ENCODE data around the gene ZNF683. TPM values are rescaled to one million over a fixed set of nuclear protein-coding genes. Genes with fewer than 3 reads are reported as not detected.

ZNF683 gene
- total and polyA plus RNA-seq, 10 of the 15 experiments (the other 5 are each of a cell fraction or from before 2014, with no cell fraction given), result not detected

GRCh38 chr1:26324550-26324949 is 48.0 kb downstream of the ZNF683 start:
- Histone ChIP-seq H3K9me3 (replicated peaks; ENCODE audit: control insufficient read depth, insufficient read depth, low read length) (no peaks in the 10 kb centered on the region), H4K20me1 (ENCODE audit: control insufficient read depth, insufficient read depth) (no peaks in the 10 kb centered on the region), H2AFZ (ENCODE audit: control insufficient read depth, low read depth, low read length) (no peak overlapping the region), H3K4me2 (ENCODE audit: control insufficient read depth, insufficient read depth) (no peak overlapping the region), H3K79me2 (ENCODE audit: control insufficient read depth, insufficient read depth, low read length) (peaks cover 6% of the 10 kb centered on the region), H3K36me3 (ENCODE audit: control insufficient read depth in 2 of 2, insufficient read depth in 2 of 2, low read length in 1 of 2) (peaks cover 0 to 3% of the 10 kb centered on the region in 2 experiments; a peak in 1 of 4 replicates), H3K27me3 (replicated peaks in 1 of 2; ENCODE audit: control insufficient read depth in 2 of 2, insufficient read depth in 2 of 2, low read length in 1 of 2) (no peaks in the 10 kb centered on the region), H3K9ac (ENCODE audit: control insufficient read depth, insufficient read depth, low read length) (no peak overlapping the region), H3K4me1 (ENCODE audit: control insufficient read depth, insufficient read depth, low read length) (peaks cover 15% of the 10 kb centered on the region), H3K4me3 (no peak overlapping the region), H3K27ac (ENCODE audit: control insufficient read depth, insufficient read depth) (no peak overlapping the region)
- in situ Hi-C loops (cut with MboI) (loop anchor here (5.0 kb wide), 2 partner anchors 37 to 152 kb away; partner anchors contain the start of gene ZNF593OS), intact Hi-C loops (cut with micrococcal nuclease; ENCODE audit: unreplicated experiment) (loop anchor here (5.0 kb wide), 1 partner anchor 157 kb away; the partner anchor contains the start of genes C1orf232 and ZNF593)
- DNase-seq (ENCODE audit: low read depth, low spot score) (no peak), ATAC-seq (no peak), FAIRE-seq (no peak)
- BruUV-seq (replicated peaks), result no TSS peak
- ChIA-PET RAD21 (ENCODE audit: unreplicated experiment) (interaction anchor here (1.0 kb wide), 1 partner anchor 40 kb away, joined by 3 read pairs; no protein-coding TSS in a partner anchor), POLR2A (no interaction called here), CTCF (interaction anchor here (11.6 kb wide), 1 partner anchor 42 kb away, joined by 879 read pairs; the partner anchor contains the start of gene SH3BGRL3), SMC1A (ENCODE audit: uncharacterized antibody, unreplicated experiment) (interaction anchor here (14.9 kb wide), 1 partner anchor 36 kb away, joined by 474 read pairs; no protein-coding TSS in a partner anchor)
- 65% methylated on average over 3 of the region's 3 CpGs for WGBS (ENCODE audit: insufficient coverage, insufficient replicate concordance, low lambda C conversion rate, missing lambda C conversion rate)
- TF ChIP-seq POU2F2 (IDR thresholded peaks at IDR 0.05; ENCODE audit: borderline replicate concordance, low read depth, low read length) (no peak), YY1 (IDR thresholded peaks at IDR 0.05; ENCODE audit: low read depth, low read length) (no peak), DPF2 (IDR thresholded peaks at IDR 0.05) (no peak), BACH1 (IDR thresholded peaks at IDR 0.05; ENCODE audit: borderline replicate concordance) (no peak), JUND (IDR thresholded peaks at IDR 0.05; ENCODE audit: low read depth, low read length) (no peak), NKRF (conservative IDR thresholded peaks at IDR 0.05) (no peak), MYC (IDR thresholded peaks at IDR 0.05; ENCODE audit: insufficient read depth, insufficient read length, insufficient replicate concordance, low read length, severe bottlenecking) (no peak), MTA3 (IDR thresholded peaks at IDR 0.05; ENCODE audit: borderline replicate concordance, low read length) (no peak), ZSCAN29 (IDR thresholded peaks at IDR 0.05) (no peak), NFYA (IDR thresholded peaks at IDR 0.05; ENCODE audit: borderline replicate concordance, low read depth, low read length) (no peak), BRCA1 (IDR thresholded peaks at IDR 0.05; ENCODE audit: low read depth, low read length) (no peak), FOXK2 (IDR thresholded peaks at IDR 0.05) (no peak), GATAD2B (conservative IDR thresholded peaks at IDR 0.05; ENCODE audit: low read depth) (no peak), RB1 (IDR thresholded peaks at IDR 0.05; ENCODE audit: borderline replicate concordance) (no peak), PAX8 (IDR thresholded peaks at IDR 0.05) (no peak), ASH2L (IDR thresholded peaks at IDR 0.05; ENCODE audit: borderline replicate concordance, low read depth) (no peak), SMC3 (IDR thresholded peaks at IDR 0.05; ENCODE audit: borderline replicate concordance, low read length) (no peak)
- TF ChIP-seq, protein P1, sequence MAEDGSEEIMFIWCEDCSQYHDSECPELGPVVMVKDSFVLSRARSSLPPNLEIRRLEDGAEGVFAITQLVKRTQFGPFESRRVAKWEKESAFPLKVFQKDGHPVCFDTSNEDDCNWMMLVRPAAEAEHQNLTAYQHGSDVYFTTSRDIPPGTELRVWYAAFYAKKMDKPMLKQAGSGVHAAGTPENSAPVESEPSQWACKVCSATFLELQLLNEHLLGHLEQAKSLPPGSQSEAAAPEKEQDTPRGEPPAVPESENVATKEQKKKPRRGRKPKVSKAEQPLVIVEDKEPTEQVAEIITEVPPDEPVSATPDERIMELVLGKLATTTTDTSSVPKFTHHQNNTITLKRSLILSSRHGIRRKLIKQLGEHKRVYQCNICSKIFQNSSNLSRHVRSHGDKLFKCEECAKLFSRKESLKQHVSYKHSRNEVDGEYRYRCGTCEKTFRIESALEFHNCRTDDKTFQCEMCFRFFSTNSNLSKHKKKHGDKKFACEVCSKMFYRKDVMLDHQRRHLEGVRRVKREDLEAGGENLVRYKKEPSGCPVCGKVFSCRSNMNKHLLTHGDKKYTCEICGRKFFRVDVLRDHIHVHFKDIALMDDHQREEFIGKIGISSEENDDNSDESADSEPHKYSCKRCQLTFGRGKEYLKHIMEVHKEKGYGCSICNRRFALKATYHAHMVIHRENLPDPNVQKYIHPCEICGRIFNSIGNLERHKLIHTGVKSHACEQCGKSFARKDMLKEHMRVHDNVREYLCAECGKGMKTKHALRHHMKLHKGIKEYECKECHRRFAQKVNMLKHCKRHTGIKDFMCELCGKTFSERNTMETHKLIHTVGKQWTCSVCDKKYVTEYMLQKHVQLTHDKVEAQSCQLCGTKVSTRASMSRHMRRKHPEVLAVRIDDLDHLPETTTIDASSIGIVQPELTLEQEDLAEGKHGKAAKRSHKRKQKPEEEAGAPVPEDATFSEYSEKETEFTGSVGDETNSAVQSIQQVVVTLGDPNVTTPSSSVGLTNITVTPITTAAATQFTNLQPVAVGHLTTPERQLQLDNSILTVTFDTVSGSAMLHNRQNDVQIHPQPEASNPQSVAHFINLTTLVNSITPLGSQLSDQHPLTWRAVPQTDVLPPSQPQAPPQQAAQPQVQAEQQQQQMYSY (CRISPR knock-in tag; IDR thresholded peaks at IDR 0.05), result no peak
